Epithelial cell of esophagus (primary cell): ENCODE results near the gene MTA1.

Experiments
- DNase-seq: peaks from one replicate; pipeline ENCODE4 v3.0.0; 2010; ENCODE audit warnings: low read depth
- H3K4me3 ChIP-seq: 2 replicates; pipeline ENCODE4 v1.5.1; 2011; ENCODE audit warnings: mild to moderate bottlenecking, low read length, control low read depth
- CTCF ChIP-seq: IDR thresholded peaks from 2 replicates; pipeline ENCODE4 v1.5.1; 2011; ENCODE audit warnings: low read depth, mild to moderate bottlenecking, low read length, control low read depth, inconsistent platforms; ENCODE audit not compliant: insufficient read depth; ENCODE audit errors: missing control alignments

Gene MTA1

GRCh38 chr14:105486974-105487448, 67.4 kb downstream of the MTA1 start:
- no peak for DNase-seq
- no peak overlapping the region for H3K4me3 ChIP-seq
- no peak for TF ChIP-seq CTCF

- H3K4me3 ChIP-seq = no peak overlapping the region
- DNase-seq = no peak
- no peak for TF ChIP-seq CTCF
Measured at GRCh38 chr14:105487449-105487985, 67.9 kb downstream of the MTA1 start.

- DNase-seq = no peak
- no peak for TF ChIP-seq CTCF
- H3K4me3 ChIP-seq = no peak overlapping the region
Measured at GRCh38 chr14:105487986-105488777, 68.6 kb downstream of the MTA1 start.

- H3K4me3 ChIP-seq = no peak overlapping the region
- TF ChIP-seq CTCF = no peak
- DNase-seq = no peak
Measured at GRCh38 chr14:105488781-105489541, 69.3 kb downstream of the MTA1 start.

- TF ChIP-seq CTCF = peak; percentile 71
- H3K4me3 ChIP-seq = peak overlapping the region; percentile 61
- peak; percentile 92 for DNase-seq
Measured at GRCh38 chr14:105489542-105490266, 70.1 kb downstream of the MTA1 start.

GRCh38 chr14:105490267-105490571, 70.6 kb downstream of the MTA1 start:
- DNase-seq = no peak
- H3K4me3 ChIP-seq = peak overlapping the region; percentile 61
- TF ChIP-seq CTCF = no peak
